Adrenal gland (tissue), 5 donors: Measurements from ENCODE around the gene CNTNAP2.

ENCODE experiments used
- POLR2A ChIP-seq, 2 donors: fragments of 450-650 bp; IDR thresholded peaks; one replicate each; pipeline ENCODE4 v1.6.1; 2017; ENCODE audit warnings: antibody characterized with exemption in 2 of 2, mild to moderate bottlenecking in 2 of 2, moderate library complexity in 1 of 2
- TF ChIP-seq, protein P1 (sequence below), 6 experiments: fragments of 450-650 bp in 4 of 6; fragments of 200-600 bp in 2 of 6; sonication (generic) in 1 of 6; IDR thresholded peaks; 1 replicate in 5 of 6; 2 replicates in 1 of 6; pipeline versions ENCODE4 v1.5.1 to v1.8.0; 2016 to 2021; ENCODE audit warnings: antibody characterized with exemption in 6 of 6, mild to moderate bottlenecking in 2 of 6, moderate library complexity in 1 of 6
- donor health status: DM: no; HTN: no; CAD: no.

DNA sequence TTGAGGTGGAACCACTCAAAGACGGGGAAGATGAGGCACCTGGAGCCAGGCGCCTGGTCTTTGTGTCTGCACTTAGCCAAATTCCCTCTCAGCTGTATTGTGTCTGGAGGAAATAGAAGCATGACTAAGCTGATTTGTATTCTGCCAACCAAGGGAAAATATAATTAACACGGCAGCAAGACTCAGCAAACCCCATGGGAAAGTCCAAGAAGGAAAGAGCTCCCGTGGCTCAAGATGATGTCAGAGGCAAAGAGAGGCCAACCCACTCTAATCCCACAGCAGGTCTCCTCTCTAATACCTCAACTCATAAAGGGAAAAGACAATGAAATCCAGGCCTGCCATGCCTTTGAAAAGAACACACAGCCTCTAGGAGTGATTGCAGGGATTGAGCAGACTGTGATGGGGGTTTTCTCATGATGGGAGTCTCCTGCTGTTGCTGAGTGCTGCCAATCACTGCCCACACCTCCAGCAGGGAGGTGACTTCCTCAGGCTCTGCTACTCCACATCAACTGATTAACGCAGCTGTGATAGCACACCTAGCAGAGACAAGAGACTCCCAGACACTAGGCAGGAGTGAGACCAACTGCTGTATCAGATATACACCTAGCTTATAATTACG is 2218.5 kb downstream of the CNTNAP2 start:
- TF ChIP-seq, protein P1, sequence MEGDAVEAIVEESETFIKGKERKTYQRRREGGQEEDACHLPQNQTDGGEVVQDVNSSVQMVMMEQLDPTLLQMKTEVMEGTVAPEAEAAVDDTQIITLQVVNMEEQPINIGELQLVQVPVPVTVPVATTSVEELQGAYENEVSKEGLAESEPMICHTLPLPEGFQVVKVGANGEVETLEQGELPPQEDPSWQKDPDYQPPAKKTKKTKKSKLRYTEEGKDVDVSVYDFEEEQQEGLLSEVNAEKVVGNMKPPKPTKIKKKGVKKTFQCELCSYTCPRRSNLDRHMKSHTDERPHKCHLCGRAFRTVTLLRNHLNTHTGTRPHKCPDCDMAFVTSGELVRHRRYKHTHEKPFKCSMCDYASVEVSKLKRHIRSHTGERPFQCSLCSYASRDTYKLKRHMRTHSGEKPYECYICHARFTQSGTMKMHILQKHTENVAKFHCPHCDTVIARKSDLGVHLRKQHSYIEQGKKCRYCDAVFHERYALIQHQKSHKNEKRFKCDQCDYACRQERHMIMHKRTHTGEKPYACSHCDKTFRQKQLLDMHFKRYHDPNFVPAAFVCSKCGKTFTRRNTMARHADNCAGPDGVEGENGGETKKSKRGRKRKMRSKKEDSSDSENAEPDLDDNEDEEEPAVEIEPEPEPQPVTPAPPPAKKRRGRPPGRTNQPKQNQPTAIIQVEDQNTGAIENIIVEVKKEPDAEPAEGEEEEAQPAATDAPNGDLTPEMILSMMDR (IDR thresholded peaks at IDR 0.05), result no peak
- no peak for TF ChIP-seq POLR2A (IDR thresholded peaks at IDR 0.05)
